Hepatocyte (in vitro differentiated cells): ENCODE measurements around the gene HRCT1.

Source experiments
- EZH2 ChIP-seq: fragments of 200-600 bp; sonication (generic); IDR thresholded peaks from 2 replicates; pipeline ENCODE4 v1.6.1; 2016; ENCODE audit warnings: antibody characterized with exemption, mild to moderate bottlenecking, borderline replicate concordance
- EZH2phosphoT487 ChIP-seq: fragments of 200-600 bp; sonication (generic); IDR thresholded peaks from one replicate; pipeline ENCODE4 v1.6.1; 2018; ENCODE audit warnings: antibody characterized with exemption, mild to moderate bottlenecking, low read depth, moderate library complexity; ENCODE audit not compliant: unreplicated experiment, severe bottlenecking
- TF ChIP-seq, protein P1 (sequence below): fragments of 200-600 bp; sonication (generic); IDR thresholded peaks from 2 replicates; pipeline ENCODE4 v1.5.1; 2016; ENCODE audit warnings: antibody characterized with exemption, mild to moderate bottlenecking; ENCODE audit not compliant: poor library complexity

DNA sequence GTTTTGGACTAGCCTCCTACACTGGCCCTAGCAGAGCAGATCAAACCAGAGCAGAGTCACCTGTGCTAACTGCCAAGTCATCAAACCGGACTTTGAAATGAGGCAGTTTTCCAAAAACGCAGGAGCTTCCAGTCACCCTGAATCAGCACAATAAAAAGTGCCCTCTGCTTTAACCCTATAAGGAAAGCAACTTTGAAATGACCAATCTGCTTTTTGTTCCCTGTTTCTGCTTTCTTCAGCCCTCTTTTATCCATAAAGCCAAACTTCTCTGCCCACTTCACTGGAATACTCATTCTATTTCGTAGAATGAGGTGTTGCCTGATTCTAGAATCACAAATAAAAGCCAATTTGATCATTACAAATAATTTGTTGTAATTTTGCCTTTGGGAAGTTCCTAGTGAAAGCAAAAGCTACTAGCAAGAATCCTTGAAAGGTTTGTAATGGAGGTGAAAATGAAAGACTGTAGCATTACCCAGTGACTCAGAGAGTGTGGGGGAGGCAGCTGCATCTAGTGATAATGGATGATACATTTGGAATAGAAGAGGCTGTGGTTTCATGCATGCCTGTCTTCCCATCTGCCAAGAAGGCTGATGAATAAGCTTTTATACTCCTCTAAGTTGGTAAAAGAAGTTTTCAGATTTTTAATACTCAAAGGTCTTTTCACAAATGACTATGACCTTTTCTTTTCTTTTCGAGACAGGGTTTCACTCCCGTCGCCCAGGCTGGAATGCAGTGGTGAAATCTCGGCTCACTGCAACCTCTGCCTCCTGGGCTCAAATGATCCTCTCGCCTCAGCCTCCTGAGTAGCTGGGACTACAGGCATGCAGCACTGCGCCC is 18.1 kb downstream of the HRCT1 start:
- TF ChIP-seq EZH2 (no peak), EZH2phosphoT487 (no peak)
- TF ChIP-seq, protein P1, sequence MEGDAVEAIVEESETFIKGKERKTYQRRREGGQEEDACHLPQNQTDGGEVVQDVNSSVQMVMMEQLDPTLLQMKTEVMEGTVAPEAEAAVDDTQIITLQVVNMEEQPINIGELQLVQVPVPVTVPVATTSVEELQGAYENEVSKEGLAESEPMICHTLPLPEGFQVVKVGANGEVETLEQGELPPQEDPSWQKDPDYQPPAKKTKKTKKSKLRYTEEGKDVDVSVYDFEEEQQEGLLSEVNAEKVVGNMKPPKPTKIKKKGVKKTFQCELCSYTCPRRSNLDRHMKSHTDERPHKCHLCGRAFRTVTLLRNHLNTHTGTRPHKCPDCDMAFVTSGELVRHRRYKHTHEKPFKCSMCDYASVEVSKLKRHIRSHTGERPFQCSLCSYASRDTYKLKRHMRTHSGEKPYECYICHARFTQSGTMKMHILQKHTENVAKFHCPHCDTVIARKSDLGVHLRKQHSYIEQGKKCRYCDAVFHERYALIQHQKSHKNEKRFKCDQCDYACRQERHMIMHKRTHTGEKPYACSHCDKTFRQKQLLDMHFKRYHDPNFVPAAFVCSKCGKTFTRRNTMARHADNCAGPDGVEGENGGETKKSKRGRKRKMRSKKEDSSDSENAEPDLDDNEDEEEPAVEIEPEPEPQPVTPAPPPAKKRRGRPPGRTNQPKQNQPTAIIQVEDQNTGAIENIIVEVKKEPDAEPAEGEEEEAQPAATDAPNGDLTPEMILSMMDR, result no peak
